Suprapubic skin (tissue), 4 donors: ENCODE data around the gene POLG. TPM values are rescaled to one million over a fixed set of nuclear protein-coding genes. Genes with fewer than 3 reads are reported as not detected.

Source experiments
- DNase-seq, 2 donors: peaks; one replicate each; pipeline ENCODE4 v3.0.0-alpha.2; 2019; ENCODE audit warnings: low spot score in 2 of 2
- H3K27ac ChIP-seq: fragments of 200-600 bp; sonication (generic); one replicate; pipeline ENCODE4 v1.5.1; 2019
- H3K27me3 ChIP-seq: fragments of 200-600 bp; sonication (generic); one replicate; pipeline ENCODE4 v1.5.1; 2019
- H3K36me3 ChIP-seq: fragments of 200-600 bp; sonication (generic); one replicate; pipeline ENCODE4 v1.5.1; 2019
- H3K4me1 ChIP-seq: fragments of 200-600 bp; sonication (generic); one replicate; pipeline ENCODE4 v1.5.1; 2019
- H3K4me3 ChIP-seq: fragments of 200-600 bp; sonication (generic); one replicate; pipeline ENCODE4 v1.5.1; 2019; ENCODE audit warnings: mild to moderate bottlenecking
- H3K9me3 ChIP-seq: fragments of 200-600 bp; sonication (generic); one replicate; pipeline ENCODE4 v1.5.1; 2019
- EP300 ChIP-seq: sonication (generic); formaldehyde crosslinking; IDR thresholded peaks from one replicate; pipeline ENCODE4 v1.6.1; 2017; ENCODE audit warnings: antibody characterized with exemption
- POLR2A ChIP-seq, 2 donors: fragments of 450-650 bp; IDR thresholded peaks; one replicate each; pipeline ENCODE4 v1.6.1; 2017; ENCODE audit warnings: antibody characterized with exemption in 2 of 2, mild to moderate bottlenecking in 2 of 2, moderate library complexity in 2 of 2
- POLR2AphosphoS5 ChIP-seq, 3 donors: sonication (generic); formaldehyde crosslinking; IDR thresholded peaks; one replicate each; pipeline ENCODE4 v1.6.1; 2017; ENCODE audit warnings: antibody characterized with exemption in 3 of 3
- WGBS: methylation state at CpG from one replicate; pipeline ENCODE4 v1.1.5; 2018; 5-methylcytosine and 5-hydroxymethylcytosine counted together
- total RNA-seq, 4 donors: library from RNA; depleted of rRNA; stranded (reverse); fragments of >200 nt; gene quantifications; one replicate each; pipeline ENCODE4 v1.1.0, GENCODE V29; 2016
- TF ChIP-seq, protein P1 (sequence below), 2 donors: fragments of 200-600 bp in 1 of 2; fragments of 450-650 bp in 1 of 2; sonication (generic) in 1 of 2; IDR thresholded peaks; one replicate each; pipeline ENCODE4 v1.5.1; 2016 to 2019; ENCODE audit warnings: antibody characterized with exemption in 2 of 2, mild to moderate bottlenecking in 1 of 2, moderate library complexity in 1 of 2

The POLG gene
- total RNA-seq = 100 to 1,000 TPM in 2 of 4 donors, 10 to 100 TPM in 2; 78.7 to 131 (median 94.6) TPM

- Histone ChIP-seq H3K9me3 (no peaks in the 10 kb centered on the region), H3K27me3 (no peaks in the 10 kb centered on the region), H3K4me1 (peaks cover 53% of the 10 kb centered on the region), H3K27ac (peak within 1 kb of the TSS; percentile 95), H3K4me3 (peak within 1 kb of the TSS; percentile 88), H3K36me3 (peaks cover 35% of the 10 kb centered on the region)
- 0% methylated on average over 7 of the region's 85 CpGs for WGBS
- peak; percentile 39 to 98 (median 98) for TF ChIP-seq POLR2AphosphoS5 (IDR thresholded peaks at IDR 0.05)
- no peak for TF ChIP-seq EP300
- peak; percentile 61 to 89 for TF ChIP-seq POLR2A (IDR thresholded peaks at IDR 0.05)
- peak; percentile 99 for DNase-seq
These were observed at the start of gene POLG for GRCh38 chr15:89334510-89335297. POLG (minus strand) TSS chr15:89334824; CDS start chr15:89333754, 1,070 bp downstream.

DNA sequence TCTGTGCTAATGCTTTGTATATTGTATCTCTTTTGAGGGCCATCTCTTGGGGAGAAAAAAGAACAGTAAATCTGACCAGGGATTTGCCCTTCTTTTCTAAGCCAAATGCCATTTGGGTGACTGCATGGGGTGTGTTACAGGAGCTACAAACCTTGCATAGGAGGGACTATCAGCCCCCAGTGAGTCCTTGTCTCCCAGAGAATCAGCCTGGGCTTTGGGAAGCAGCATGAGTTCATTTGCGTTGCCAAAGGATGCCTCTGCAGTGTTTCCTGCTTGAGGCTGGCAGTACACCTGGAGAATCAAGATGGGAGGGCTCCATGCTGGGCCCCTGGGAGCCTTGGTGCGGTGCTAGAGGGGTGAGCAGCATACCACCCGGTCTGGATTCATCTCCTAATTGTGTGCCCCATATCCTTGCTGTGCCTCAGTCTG, 49.6 kb upstream of the POLG start:
- H3K27me3 ChIP-seq = peaks cover 51% of the 10 kb centered on the region
- H3K9me3 ChIP-seq = no peaks in the 10 kb centered on the region
- WGBS = 100% methylated on average over 1 of the region's 3 CpGs
- DNase-seq = no peak
- no peak overlapping the region for H3K4me3 ChIP-seq
- no peak overlapping the region for H3K27ac ChIP-seq
- peaks cover 14% of the 10 kb centered on the region for H3K4me1 ChIP-seq
- TF ChIP-seq, protein P1, sequence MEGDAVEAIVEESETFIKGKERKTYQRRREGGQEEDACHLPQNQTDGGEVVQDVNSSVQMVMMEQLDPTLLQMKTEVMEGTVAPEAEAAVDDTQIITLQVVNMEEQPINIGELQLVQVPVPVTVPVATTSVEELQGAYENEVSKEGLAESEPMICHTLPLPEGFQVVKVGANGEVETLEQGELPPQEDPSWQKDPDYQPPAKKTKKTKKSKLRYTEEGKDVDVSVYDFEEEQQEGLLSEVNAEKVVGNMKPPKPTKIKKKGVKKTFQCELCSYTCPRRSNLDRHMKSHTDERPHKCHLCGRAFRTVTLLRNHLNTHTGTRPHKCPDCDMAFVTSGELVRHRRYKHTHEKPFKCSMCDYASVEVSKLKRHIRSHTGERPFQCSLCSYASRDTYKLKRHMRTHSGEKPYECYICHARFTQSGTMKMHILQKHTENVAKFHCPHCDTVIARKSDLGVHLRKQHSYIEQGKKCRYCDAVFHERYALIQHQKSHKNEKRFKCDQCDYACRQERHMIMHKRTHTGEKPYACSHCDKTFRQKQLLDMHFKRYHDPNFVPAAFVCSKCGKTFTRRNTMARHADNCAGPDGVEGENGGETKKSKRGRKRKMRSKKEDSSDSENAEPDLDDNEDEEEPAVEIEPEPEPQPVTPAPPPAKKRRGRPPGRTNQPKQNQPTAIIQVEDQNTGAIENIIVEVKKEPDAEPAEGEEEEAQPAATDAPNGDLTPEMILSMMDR (IDR thresholded peaks at IDR 0.05) = no peak
- TF ChIP-seq EP300 (no peak), POLR2A (IDR thresholded peaks at IDR 0.05) (no peak), POLR2AphosphoS5 (IDR thresholded peaks at IDR 0.05) (no peak)
- no peaks in the 10 kb centered on the region for H3K36me3 ChIP-seq

DNA sequence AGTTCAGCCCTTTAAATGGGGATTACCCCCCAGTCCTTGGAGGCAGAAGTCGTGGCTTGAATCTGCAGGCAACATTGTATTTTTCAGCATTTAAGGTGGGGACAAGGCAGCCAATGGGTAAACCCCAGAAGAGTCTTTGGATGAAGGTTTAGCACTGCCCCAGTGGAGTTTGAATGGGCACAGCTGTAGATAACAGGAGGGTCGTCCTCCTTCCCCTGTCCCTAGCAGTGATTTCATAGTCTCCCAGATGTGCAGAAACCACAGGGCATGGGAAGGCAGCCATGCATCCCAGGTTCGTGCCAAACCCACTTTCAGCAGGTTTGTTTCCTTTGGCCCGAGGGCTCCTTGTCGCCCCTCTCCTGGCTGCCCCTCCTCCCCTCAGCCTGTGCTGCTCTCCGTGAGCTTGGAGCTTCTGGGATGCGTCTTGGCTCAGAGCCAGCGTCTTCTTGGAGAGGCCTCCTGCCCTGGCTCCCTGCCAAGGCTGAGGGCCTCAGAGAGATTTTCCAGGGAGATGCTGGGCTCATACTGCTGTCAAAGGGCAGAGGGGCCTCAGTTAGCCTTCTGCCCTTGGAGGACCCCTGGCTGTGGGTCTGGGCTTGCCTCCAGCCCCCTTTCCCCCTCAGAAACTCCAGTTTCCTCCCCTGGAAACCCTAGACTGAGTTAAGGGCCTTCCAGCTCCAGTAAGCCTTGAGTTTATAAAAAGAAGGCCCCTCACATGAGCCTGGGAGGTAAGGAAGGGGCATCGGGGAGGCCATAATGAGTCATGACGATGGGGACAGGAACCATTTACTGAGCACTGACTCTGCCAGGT, 48.9 kb upstream of the POLG start:
- WGBS = 36% methylated on average over 9 of the region's 10 CpGs
- Histone ChIP-seq H3K4me3 (no peak overlapping the region), H3K36me3 (no peaks in the 10 kb centered on the region), H3K9me3 (no peaks in the 10 kb centered on the region), H3K4me1 (peaks cover 20% of the 10 kb centered on the region), H3K27me3 (peaks cover 53% of the 10 kb centered on the region), H3K27ac (no peak overlapping the region)
- TF ChIP-seq, protein P1 (IDR thresholded peaks at IDR 0.05) = no peak
- no peak for TF ChIP-seq EP300
- no peak for TF ChIP-seq POLR2A (IDR thresholded peaks at IDR 0.05)
- no peak for TF ChIP-seq POLR2AphosphoS5 (IDR thresholded peaks at IDR 0.05)
- no peak for DNase-seq

DNA sequence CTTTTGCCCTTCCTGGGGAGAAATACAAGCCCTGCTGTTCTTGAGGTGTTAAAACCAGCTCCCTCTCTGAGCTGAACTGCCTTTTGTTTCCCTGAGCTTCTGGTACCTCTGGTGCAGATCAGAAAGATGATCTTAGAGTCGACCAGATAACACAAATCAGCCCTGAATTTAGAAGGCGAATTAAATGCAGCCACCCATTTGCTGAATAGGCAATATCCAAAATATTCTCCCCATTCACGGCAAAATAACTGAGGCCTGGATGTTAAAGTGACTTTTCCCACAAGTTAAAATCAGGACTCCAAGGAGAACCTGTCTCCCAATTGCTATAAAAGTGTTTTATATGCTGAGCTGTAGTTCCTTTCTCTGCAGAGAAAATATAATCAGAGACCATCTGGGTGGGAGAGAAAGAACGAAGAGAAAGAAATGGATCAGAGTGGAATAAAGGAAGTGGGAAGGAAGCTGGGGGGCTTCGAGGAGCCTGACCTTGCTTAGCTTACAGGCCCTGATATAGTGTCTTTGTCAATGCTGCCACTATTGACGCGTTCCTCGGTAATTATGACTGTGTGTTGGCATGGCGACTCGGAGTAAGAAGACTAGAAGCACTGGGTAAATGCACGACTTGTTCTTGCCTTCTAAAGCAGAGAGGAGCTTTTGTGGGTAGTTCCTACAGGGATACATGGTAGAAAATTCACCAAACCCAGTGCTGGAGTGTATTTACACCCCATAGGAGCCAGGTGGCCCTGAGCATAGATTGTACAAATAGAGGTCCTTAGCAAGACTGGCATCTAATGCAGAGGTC, 47.5 kb upstream of the POLG start:
- Histone ChIP-seq H3K36me3 (no peaks in the 10 kb centered on the region), H3K9me3 (no peaks in the 10 kb centered on the region), H3K4me3 (no peak overlapping the region), H3K27ac (no peak overlapping the region), H3K27me3 (peaks cover 65% of the 10 kb centered on the region), H3K4me1 (peaks cover 35% of the 10 kb centered on the region)
- TF ChIP-seq POLR2A (IDR thresholded peaks at IDR 0.05) (no peak), POLR2AphosphoS5 (IDR thresholded peaks at IDR 0.05) (no peak), EP300 (no peak)
- TF ChIP-seq, protein P1 (IDR thresholded peaks at IDR 0.05) = no peak
- no peak for DNase-seq
- 81% methylated on average over 11 of the region's 11 CpGs for WGBS

DNA sequence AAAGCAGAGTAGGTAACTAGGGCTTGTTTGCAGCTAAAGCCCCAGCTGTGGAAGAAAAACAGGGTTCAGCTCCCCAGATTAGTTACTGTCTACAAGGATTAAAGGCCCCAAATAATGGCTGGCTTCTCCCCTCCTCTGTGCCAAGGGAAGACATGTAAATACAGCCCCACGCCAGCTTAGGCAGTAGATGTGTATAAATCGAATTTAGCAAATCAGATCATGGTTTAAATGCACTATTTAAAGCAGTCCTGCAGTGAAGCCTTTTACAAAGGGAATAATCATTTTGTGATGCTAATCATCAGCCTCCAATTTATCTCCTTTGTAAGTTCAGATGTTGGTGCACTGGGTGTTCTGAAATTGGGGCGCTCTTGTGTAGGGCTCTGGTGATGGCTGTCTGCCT, 46.7 kb upstream of the POLG start:
- WGBS = 71% methylated on average over 2 of the region's 3 CpGs
- H3K27me3 ChIP-seq = peaks cover 73% of the 10 kb centered on the region
- peaks cover 36% of the 10 kb centered on the region for H3K4me1 ChIP-seq
- H3K27ac ChIP-seq = no peak overlapping the region
- no peaks in the 10 kb centered on the region for H3K9me3 ChIP-seq
- no peak for DNase-seq
- no peak overlapping the region for H3K4me3 ChIP-seq
- no peaks in the 10 kb centered on the region for H3K36me3 ChIP-seq
- no peak for TF ChIP-seq POLR2AphosphoS5 (IDR thresholded peaks at IDR 0.05)
- no peak for TF ChIP-seq POLR2A (IDR thresholded peaks at IDR 0.05)
- TF ChIP-seq EP300 = no peak
- TF ChIP-seq, protein P1 (IDR thresholded peaks at IDR 0.05) = no peak
